Frontal cortex (tissue), 4 donors: Measurements from ENCODE around the gene MRPL54. TPM values are rescaled to one million over a fixed set of nuclear protein-coding genes. Genes with fewer than 3 reads are reported as not detected.
"Not testable (repeated sequence)": the region's sequence is repeated elsewhere in the genome, so short reads cannot be mapped to it uniquely, and the experiment has no call there.

ENCODE experiments used
- DNase-seq, 2 donors: peaks; one replicate each; pipeline ENCODE4 v3.0.0; 2012; ENCODE audit warnings: low spot score in 2 of 2
- FAIRE-seq: peaks from 2 replicates; lab custom pipeline; 2012; peaks lifted over from hg19 to GRCh38; lab: Jason Lieb, UNC
- total RNA-seq: library from RNA; depleted of rRNA; stranded (reverse); fragments of >200 nt; gene quantifications from one replicate; pipeline ENCODE4 v1.2.3, GENCODE V29; 2014
- donor health status: control.
- donor health status: control.
- donor health status: control.

MRPL54 gene
- total RNA-seq, 1 donor from 2014 or later, result 21.6 TPM

GRCh38 chr19:3738477-3739220, 23.8 kb upstream of the MRPL54 start:
- DNase-seq, result no peak
- FAIRE-seq, result no peak

GRCh38 chr19:3740431-3740830, 22.1 kb upstream of the MRPL54 start:
- FAIRE-seq, result no peak

GRCh38 chr19:3743486-3743885, 19.0 kb upstream of the MRPL54 start:
- DNase-seq (no peak), FAIRE-seq (no peak)

More at GRCh38 chr19:3740431-3740830, 22.1 kb upstream of the MRPL54 start:
- DNase-seq, result no peak

- no peak for FAIRE-seq
- DNase-seq, result no peak
Observed at GRCh38 chr19:3745363-3746045, 17.0 kb upstream of the MRPL54 start.

- DNase-seq (no peak), FAIRE-seq (no peak)
Observed at GRCh38 chr19:3746371-3747056, 16.0 kb upstream of the MRPL54 start.

- FAIRE-seq (no peak), DNase-seq (no peak)
Observed at GRCh38 chr19:3748965-3749364, 13.5 kb upstream of the MRPL54 start.

- FAIRE-seq (no peak), DNase-seq (no peak)
Observed at GRCh38 chr19:3750211-3750610, 12.3 kb upstream of the MRPL54 start.

- FAIRE-seq (no peak), DNase-seq (no peak)
Observed at GRCh38 chr19:3751236-3751635, 11.2 kb upstream of the MRPL54 start.

GRCh38 chr19:3752492-3752891, 10.0 kb upstream of the MRPL54 start:
- no peak for FAIRE-seq
- no peak for DNase-seq

- FAIRE-seq (no peak), DNase-seq (no peak)
Observed at GRCh38 chr19:3753631-3754410, 8.7 kb upstream of the MRPL54 start.

- DNase-seq, FAIRE-seq: not testable (repeated sequence)
Observed at GRCh38 chr19:3757705-3758104, 4.8 kb upstream of the MRPL54 start.

- not testable (repeated sequence) for DNase-seq, FAIRE-seq
Observed at GRCh38 chr19:3758297-3758696, 4.2 kb upstream of the MRPL54 start.

- FAIRE-seq (no peak), DNase-seq (no peak)
Observed at GRCh38 chr19:3759482-3760254, 2.8 kb upstream of the MRPL54 start.

GRCh38 chr19:3760871-3761361, 1.6 kb upstream of the MRPL54 start:
- no peak for FAIRE-seq
- no peak for DNase-seq

GRCh38 chr19:3761382-3762129, 926 bp upstream of the MRPL54 start, which contains the start of gene APBA3:
TSS of gene APBA3 (minus strand) at chr19:3761692. CDS start at chr19:3760264, 1,428 bp downstream.
- peak; percentile 90 to 92 for DNase-seq
- FAIRE-seq, result no peak

- no peak for FAIRE-seq
- DNase-seq, result no peak
Observed at GRCh38 chr19:3762130-3762473, 380 bp upstream of the MRPL54 start.

- FAIRE-seq (no peak), DNase-seq (no peak)
Observed at GRCh38 chr19:3765121-3765520, 2.6 kb downstream of the MRPL54 start.

GRCh38 chr19:3765757-3766156, 3.3 kb downstream of the MRPL54 start:
- FAIRE-seq, DNase-seq: not testable (repeated sequence)
